AG09319 (cell line): ENCODE measurements around the gene PCP4.

Experiments used
- DNase-seq: peaks from one replicate; pipeline ENCODE4 v3.0.0-alpha.2; 2010; ENCODE audit warnings: low read depth; ENCODE audit errors: extremely low read depth
- TF ChIP-seq, protein P1 (sequence below): IDR thresholded peaks from 2 replicates; pipeline ENCODE4 v1.5.1; 2011; ENCODE audit warnings: low read depth, mild to moderate bottlenecking, inconsistent platforms, low read length, moderate library complexity

PCP4 gene

DNA sequence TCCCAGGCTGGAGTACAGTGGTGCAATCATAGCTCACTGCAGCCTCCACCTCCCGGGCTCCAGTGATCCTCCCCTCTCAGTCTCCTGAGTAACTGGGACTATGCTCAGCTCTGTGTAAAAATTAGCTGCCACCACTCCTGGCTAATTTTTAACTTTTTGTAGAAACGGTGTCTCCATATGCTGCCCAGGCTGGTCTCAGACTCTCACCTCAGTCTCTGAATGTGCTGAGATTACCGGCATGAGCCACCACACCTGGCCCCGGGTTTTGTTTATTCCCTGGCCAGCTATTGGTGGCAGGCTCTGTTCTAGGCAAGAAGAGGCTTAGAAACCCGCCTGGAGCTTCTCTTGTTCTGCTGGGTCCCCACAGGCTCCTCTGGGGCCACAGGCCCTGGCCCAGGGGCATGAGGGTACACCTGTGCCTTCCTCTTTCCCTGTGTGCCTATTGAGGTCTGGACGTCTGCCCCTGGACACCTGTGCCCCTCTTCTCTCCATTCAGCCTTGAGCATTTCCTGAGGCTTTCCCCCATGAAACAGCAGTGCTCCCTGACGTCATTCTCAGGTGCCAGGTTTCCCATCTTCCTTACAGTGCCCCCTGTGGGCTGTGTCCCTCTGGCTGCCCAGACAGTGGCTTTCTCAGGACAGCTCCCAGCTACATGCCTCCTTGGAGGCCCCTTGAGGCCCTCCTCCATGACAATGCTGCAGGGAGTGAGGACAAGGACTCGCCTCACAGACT, 57.5 kb downstream of the PCP4 start:
- TF ChIP-seq, protein P1, sequence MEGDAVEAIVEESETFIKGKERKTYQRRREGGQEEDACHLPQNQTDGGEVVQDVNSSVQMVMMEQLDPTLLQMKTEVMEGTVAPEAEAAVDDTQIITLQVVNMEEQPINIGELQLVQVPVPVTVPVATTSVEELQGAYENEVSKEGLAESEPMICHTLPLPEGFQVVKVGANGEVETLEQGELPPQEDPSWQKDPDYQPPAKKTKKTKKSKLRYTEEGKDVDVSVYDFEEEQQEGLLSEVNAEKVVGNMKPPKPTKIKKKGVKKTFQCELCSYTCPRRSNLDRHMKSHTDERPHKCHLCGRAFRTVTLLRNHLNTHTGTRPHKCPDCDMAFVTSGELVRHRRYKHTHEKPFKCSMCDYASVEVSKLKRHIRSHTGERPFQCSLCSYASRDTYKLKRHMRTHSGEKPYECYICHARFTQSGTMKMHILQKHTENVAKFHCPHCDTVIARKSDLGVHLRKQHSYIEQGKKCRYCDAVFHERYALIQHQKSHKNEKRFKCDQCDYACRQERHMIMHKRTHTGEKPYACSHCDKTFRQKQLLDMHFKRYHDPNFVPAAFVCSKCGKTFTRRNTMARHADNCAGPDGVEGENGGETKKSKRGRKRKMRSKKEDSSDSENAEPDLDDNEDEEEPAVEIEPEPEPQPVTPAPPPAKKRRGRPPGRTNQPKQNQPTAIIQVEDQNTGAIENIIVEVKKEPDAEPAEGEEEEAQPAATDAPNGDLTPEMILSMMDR: no peak
- no peak for DNase-seq

DNA sequence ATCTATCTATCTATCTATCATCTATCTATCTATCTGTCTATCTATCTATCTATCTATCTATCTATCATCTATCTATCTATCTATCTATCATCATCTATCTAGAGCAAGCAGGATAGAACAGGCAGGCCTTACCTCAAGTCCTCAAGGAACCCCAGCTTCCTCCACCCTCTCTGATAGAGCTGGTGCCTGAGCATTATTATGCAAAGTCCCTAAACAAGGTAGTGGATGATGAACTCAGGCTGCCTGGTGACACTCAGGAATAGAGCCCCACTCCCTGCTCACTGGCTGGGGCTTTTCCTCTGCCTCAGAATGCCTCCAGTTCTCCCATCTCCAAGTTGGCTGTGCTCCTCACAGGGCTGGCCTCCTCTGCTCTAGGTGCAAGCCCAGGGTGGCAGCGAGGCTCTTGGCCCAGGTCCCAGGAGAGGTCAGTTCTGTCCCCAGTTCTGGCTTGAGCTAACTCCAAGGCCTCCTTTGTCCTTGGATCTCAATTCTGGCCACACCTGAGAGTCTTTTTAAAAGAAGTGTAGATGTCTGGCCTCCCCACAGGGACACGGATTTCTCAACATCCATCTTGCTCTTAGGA, 60.2 kb downstream of the PCP4 start:
- DNase-seq: no peak
- TF ChIP-seq, protein P1: no peak

DNA sequence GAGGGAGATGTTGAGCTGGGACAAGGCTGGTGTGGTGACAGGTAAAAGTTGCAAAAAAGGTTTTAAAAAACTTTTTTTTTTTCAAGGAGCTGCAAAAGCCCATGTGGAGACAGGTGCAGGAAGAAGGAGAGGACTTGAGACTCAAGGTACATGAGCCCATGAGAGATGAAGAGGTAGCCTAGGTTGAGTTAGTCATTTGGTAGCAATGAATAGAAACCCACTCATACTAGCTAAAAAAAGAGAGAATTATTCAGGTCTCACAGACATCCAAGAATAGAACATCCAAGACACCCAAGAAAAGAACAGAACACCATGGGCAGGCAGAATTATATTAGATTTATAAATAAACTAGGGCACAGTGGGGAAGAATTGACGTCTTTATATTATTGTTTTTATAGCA, 65.1 kb downstream of the PCP4 start:
- TF ChIP-seq, protein P1: no peak
- no peak for DNase-seq

DNA sequence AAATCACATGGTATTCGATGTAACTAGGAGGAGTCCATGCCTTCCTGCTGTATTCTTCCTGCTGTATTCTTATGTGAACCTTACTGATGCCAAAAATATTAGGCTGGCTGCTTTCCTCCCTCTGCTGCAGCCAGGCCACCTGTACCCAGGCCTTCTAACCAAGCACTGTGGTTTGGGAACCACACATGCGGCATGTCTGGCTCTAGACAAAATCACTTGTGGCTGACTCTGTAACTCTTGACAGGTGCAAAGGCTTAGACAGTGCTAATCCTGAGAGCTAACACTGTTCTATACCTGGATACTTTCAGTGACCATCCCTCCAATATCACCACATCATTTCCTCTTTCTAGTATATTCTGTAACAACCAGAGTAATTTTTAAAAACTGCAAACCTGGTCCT, 67.7 kb downstream of the PCP4 start:
- DNase-seq: no peak
- TF ChIP-seq, protein P1: no peak

DNA sequence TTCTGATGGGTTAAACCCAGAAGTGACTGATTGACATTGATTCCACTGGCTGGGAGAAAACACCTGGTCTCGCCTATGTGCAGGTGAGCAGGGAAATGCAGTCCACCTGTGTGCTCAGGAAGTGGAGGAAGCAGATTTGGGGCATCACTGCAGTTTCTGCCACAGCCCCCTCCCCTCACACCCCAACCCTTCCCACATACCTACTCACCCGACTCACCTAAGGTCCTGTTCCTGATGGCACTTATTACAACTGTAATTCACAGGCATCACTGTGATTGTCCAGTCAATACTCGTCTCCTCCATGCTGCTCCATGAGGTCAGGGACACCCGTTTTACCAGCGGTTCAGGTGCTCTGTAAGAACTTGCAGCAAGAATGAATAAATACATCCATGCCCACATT, 68.5 kb downstream of the PCP4 start:
- no peak for DNase-seq
- TF ChIP-seq, protein P1: no peak

DNA sequence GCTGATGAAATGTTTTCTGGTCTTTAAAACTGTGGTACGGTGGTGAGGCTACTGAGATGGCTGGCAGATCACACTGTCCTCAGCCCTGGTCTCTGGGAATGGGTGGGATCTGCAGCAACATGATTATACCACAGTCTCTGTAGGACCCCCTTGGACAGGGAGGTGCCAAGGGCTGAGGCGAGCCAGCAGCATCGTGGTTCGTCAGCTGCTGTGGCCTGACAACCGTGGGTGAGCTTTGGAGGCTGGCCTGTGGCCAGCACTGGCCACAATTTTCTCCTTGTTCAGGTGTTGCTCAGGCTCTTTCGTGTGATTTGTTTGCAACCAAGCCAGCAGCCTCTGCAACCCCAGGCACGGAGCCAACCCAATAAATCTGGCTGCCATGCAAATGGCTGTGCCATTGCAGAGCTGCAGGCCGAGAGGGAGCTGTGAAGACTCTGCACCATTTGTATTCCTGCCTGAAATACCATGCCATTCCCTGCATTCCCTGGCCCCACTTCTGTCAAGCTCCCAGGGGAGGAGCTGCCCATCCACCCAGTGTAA, 70.9 kb downstream of the PCP4 start:
- TF ChIP-seq, protein P1: no peak
- no peak for DNase-seq

DNA sequence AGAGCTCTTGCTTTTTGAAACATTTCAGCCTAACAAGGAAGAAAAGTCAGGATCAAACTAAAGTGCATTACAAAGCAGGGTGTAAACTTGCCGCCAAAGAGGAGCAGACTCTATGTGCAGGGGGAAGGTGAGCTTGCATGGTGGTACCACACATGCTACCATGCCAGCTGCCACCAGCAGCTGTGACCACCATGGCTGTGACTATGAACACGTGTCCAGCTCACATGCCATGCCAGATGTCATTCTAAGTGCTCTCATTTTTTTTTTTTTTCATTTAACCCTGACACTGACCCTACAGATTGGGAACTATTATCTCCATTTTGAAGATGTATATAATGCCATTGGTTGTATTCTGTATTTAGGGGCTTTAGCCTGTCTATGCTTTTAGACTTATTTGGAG, 79.0 kb downstream of the PCP4 start:
- TF ChIP-seq, protein P1: no peak
- no peak for DNase-seq
